ENCODE results near the gene SZT2.

The SZT2 gene

GRCh38 chr1:43389326-43390313, at the start of gene SZT2, which contains the start of gene MED8:
Gene SZT2, plus strand, starts transcription at chr1:43389899. Its CDS starts 70 bp downstream, at chr1:43389969.
Gene MED8, minus strand, starts transcription at chr1:43389800. Its CDS starts 36 bp downstream, at chr1:43389764.
- DNase-seq (ENCODE audit: low read depth in 2 of 2) = peak; percentile 88 to 90

GRCh38 chr1:43340559-43340958, 49.1 kb upstream of the SZT2 start:
- DNase-seq (ENCODE audit: low read depth in 2 of 2) = no peak

GRCh38 chr1:43344267-43344850, 45.3 kb upstream of the SZT2 start:
- DNase-seq (ENCODE audit: low read depth in 2 of 2) = no peak

GRCh38 chr1:43345120-43345519, 44.6 kb upstream of the SZT2 start:
- no peak for DNase-seq (ENCODE audit: low read depth in 2 of 2)

- no peak for DNase-seq (ENCODE audit: low read depth in 2 of 2)
Measured at GRCh38 chr1:43346636-43347035, 43.1 kb upstream of the SZT2 start.

GRCh38 chr1:43348343-43348808, 41.3 kb upstream of the SZT2 start:
- DNase-seq (ENCODE audit: low read depth in 2 of 2) = no peak

- peak in 1 of 2 donors; percentile 50 for DNase-seq (ENCODE audit: low read depth in 2 of 2)
Measured at GRCh38 chr1:43348809-43349593, 40.7 kb upstream of the SZT2 start.

- DNase-seq (ENCODE audit: low read depth in 2 of 2) = no peak
Measured at GRCh38 chr1:43349594-43350306, 39.9 kb upstream of the SZT2 start.

GRCh38 chr1:43350976-43351375, 38.7 kb upstream of the SZT2 start:
- DNase-seq (ENCODE audit: low read depth in 2 of 2) = no peak

- no peak for DNase-seq (ENCODE audit: low read depth in 2 of 2)
Measured at GRCh38 chr1:43351421-43352350, 38.0 kb upstream of the SZT2 start.

- DNase-seq (ENCODE audit: low read depth in 2 of 2) = no peak
Measured at GRCh38 chr1:43352351-43352705, 37.4 kb upstream of the SZT2 start.

GRCh38 chr1:43352881-43353280, 36.8 kb upstream of the SZT2 start:
- DNase-seq (ENCODE audit: low read depth in 2 of 2) = no peak

GRCh38 chr1:43354471-43354870, 35.2 kb upstream of the SZT2 start:
- no peak for DNase-seq (ENCODE audit: low read depth in 2 of 2)

- no peak for DNase-seq (ENCODE audit: low read depth in 2 of 2)
Measured at GRCh38 chr1:43354936-43355335, 34.8 kb upstream of the SZT2 start.

- no peak for DNase-seq (ENCODE audit: low read depth in 2 of 2)
Measured at GRCh38 chr1:43357251-43357650, 32.4 kb upstream of the SZT2 start.

- no peak for DNase-seq (ENCODE audit: low read depth in 2 of 2)
Measured at GRCh38 chr1:43358121-43358745, 31.5 kb upstream of the SZT2 start.

- peak; percentile 98 to 99 for DNase-seq (ENCODE audit: low read depth in 2 of 2)
Measured at GRCh38 chr1:43358746-43359693, 30.7 kb upstream of the SZT2 start, which contains the start of gene CDC20. Gene CDC20, plus strand, starts transcription at chr1:43358981. Its CDS starts 235 bp downstream, at chr1:43359216.

- DNase-seq (ENCODE audit: low read depth in 2 of 2) = no peak
Measured at GRCh38 chr1:43359696-43360095, 30.0 kb upstream of the SZT2 start.

GRCh38 chr1:43360616-43361015, 29.1 kb upstream of the SZT2 start:
- DNase-seq (ENCODE audit: low read depth in 2 of 2) = no peak
